GM18499 (cell line): ENCODE data around the gene SRC.
"Not testable (repeated sequence)": the region's sequence is repeated elsewhere in the genome, so short reads cannot be mapped to it uniquely, and the experiment has no call there.

Source experiments
- ATAC-seq: cut with Tn5 transposase; IDR thresholded peaks from one replicate; pipeline ENCODE4 v1.9.1; 2021; ENCODE audit warnings: moderate number of reproducible peaks; ENCODE audit not compliant: insufficient read depth, unreplicated experiment

SRC gene

GRCh38 chr20:37360391-37361115 lies 14.6 kb downstream of the SRC start:
- ATAC-seq, result no peak

GRCh38 chr20:37361336-37361735 lies 15.4 kb downstream of the SRC start:
- ATAC-seq, result no peak

GRCh38 chr20:37362231-37362792 lies 16.4 kb downstream of the SRC start:
- ATAC-seq, result no peak

- no peak for ATAC-seq
Observed at GRCh38 chr20:37362821-37363220, 16.9 kb downstream of the SRC start.

GRCh38 chr20:37363221-37364012 lies 17.5 kb downstream of the SRC start:
- ATAC-seq, result no peak

GRCh38 chr20:37364013-37364926 lies 18.3 kb downstream of the SRC start:
- ATAC-seq, result no peak

GRCh38 chr20:37364927-37365272 lies 19.0 kb downstream of the SRC start:
- ATAC-seq, result no peak

GRCh38 chr20:37365760-37366638 lies 20.1 kb downstream of the SRC start:
- ATAC-seq, result no peak

- ATAC-seq, result no peak
Observed at GRCh38 chr20:37366743-37367142, 20.8 kb downstream of the SRC start.

GRCh38 chr20:37369846-37370245 lies 23.9 kb downstream of the SRC start:
- ATAC-seq, result no peak

GRCh38 chr20:37371845-37372244 lies 25.9 kb downstream of the SRC start:
- ATAC-seq, result not testable (repeated sequence)

GRCh38 chr20:37372441-37372840 lies 26.5 kb downstream of the SRC start:
- no peak for ATAC-seq

- no peak for ATAC-seq
Observed at GRCh38 chr20:37373020-37373598, 27.2 kb downstream of the SRC start.

- ATAC-seq, result no peak
Observed at GRCh38 chr20:37375227-37375626, 29.3 kb downstream of the SRC start.

GRCh38 chr20:37376324-37376723 lies 30.4 kb downstream of the SRC start:
- no peak for ATAC-seq

- no peak for ATAC-seq
Observed at GRCh38 chr20:37376791-37377190, 30.9 kb downstream of the SRC start.

GRCh38 chr20:37377346-37378081 lies 31.6 kb downstream of the SRC start:
- ATAC-seq, result no peak

GRCh38 chr20:37378420-37378784 lies 32.5 kb downstream of the SRC start:
- no peak for ATAC-seq
